ENCODE measurements around the gene A1BG.

A1BG gene

DNA sequence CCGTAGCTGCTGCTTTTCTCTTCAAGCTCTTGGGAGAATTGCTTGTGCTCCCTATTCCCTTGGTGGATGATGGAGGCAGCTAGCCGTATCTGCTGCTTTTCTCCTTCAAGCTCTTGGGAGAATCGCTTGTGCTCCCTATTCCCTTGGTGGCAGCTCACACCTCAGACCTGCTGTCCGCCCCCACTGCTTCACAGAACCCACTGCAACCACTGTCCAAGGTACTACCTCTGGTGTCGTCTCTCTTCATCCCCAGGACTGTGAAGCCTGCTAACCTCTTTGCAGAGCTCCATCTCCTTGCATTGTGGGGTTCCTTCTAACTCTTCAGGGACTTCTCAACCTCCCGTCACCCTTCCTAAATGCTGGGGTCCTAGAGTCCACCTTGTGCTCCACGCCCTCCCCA lies 52.7 kb downstream of the A1BG start:
- no peak for DNase-seq (ENCODE audit: low read depth in 3 of 3, low spot score in 1 of 3)

- no peak for DNase-seq (ENCODE audit: low read depth in 3 of 3, low spot score in 1 of 3)
These were observed 57.2 kb downstream of the A1BG start for GRCh38 chr19:58296104-58296503.

Measured in stimulated activated CD4-positive, alpha-beta T cell treated with anti-CD3 and anti-CD28 coated beads, TNF-alpha, amount 100 ng/mL, for 1 hour (primary cell).